Adrenal gland (tissue), 5 donors: ENCODE data around the gene POGZ.

Experiments used
- POLR2A ChIP-seq, 2 donors: fragments of 450-650 bp; IDR thresholded peaks; one replicate each; pipeline ENCODE4 v1.6.1; 2017; ENCODE audit warnings: antibody characterized with exemption in 2 of 2, mild to moderate bottlenecking in 2 of 2, moderate library complexity in 1 of 2
- TF ChIP-seq, protein P1 (sequence below), 6 experiments: fragments of 450-650 bp in 4 of 6; fragments of 200-600 bp in 2 of 6; sonication (generic) in 1 of 6; IDR thresholded peaks; 1 replicate in 5 of 6; 2 replicates in 1 of 6; pipeline versions ENCODE4 v1.5.1 to v1.8.0; 2016 to 2021; ENCODE audit warnings: antibody characterized with exemption in 6 of 6, mild to moderate bottlenecking in 2 of 6, moderate library complexity in 1 of 6
- donor health status: DM: no; HTN: no; CAD: no.

DNA sequence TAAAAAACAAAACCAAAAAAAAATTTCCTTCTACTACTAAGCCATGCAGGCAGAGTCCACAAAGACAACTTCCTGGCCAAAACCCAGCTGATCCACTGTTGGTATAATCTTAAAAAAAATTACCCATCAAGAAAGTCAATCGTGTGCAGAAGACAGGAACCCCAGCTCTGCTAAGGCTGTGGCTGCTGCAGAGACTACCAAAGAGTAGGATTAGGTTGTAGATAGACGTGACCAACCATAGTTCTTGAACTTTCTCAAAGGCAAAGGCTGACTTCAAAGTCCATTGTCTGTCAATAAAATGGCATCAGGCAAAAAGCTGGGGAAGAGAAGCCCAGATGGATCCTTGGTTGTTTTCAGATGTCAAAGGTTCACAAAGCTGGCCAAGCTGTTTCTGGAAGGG, 56.5 kb downstream of the POGZ start:
- TF ChIP-seq, protein P1, sequence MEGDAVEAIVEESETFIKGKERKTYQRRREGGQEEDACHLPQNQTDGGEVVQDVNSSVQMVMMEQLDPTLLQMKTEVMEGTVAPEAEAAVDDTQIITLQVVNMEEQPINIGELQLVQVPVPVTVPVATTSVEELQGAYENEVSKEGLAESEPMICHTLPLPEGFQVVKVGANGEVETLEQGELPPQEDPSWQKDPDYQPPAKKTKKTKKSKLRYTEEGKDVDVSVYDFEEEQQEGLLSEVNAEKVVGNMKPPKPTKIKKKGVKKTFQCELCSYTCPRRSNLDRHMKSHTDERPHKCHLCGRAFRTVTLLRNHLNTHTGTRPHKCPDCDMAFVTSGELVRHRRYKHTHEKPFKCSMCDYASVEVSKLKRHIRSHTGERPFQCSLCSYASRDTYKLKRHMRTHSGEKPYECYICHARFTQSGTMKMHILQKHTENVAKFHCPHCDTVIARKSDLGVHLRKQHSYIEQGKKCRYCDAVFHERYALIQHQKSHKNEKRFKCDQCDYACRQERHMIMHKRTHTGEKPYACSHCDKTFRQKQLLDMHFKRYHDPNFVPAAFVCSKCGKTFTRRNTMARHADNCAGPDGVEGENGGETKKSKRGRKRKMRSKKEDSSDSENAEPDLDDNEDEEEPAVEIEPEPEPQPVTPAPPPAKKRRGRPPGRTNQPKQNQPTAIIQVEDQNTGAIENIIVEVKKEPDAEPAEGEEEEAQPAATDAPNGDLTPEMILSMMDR (IDR thresholded peaks at IDR 0.05), result no peak
- TF ChIP-seq POLR2A (IDR thresholded peaks at IDR 0.05), result no peak
